Panc1 (cell line): ENCODE measurements around the gene MICAL2. TPM values are rescaled to one million over a fixed set of nuclear protein-coding genes. Genes with fewer than 3 reads are reported as not detected.

Experiments
- ATAC-seq: fragments of 200-7000 bp; cut with Tn5 transposase; 2 replicates; pipeline ENCODE4 v1.9.1; 2020; ENCODE audit warnings: mild to moderate bottlenecking, moderate library complexity
- BruUV-seq: library from RNA; stranded (reverse); fragments of 400-500 nt; replicated peaks from 2 replicates; lab custom pipeline; 2021; lab: Mats Ljungman, UMichigan
- CTCF ChIA-PET: fragments of 300-600 bp; sonication (Branson Sonifier 250); formaldehyde crosslinking; loops from one replicate; lab custom pipeline; 2022; ENCODE audit warnings: antibody characterized with exemption; lab: Charles Lee
- POLR2A ChIA-PET: fragments of 300-600 bp; sonication (Branson Sonifier 250); formaldehyde crosslinking; loops from one replicate; lab custom pipeline; 2022; ENCODE audit warnings: antibody characterized with exemption; lab: Charles Lee
- DNase-seq: peaks from one replicate; pipeline ENCODE4 v3.0.0-alpha.2; 2010; ENCODE audit warnings: low read depth, low spot score
- H3K27ac ChIP-seq: 2 replicates; pipeline ENCODE4 v1.5.1; 2011; ENCODE audit warnings: mild to moderate bottlenecking, low read length, inconsistent platforms
- H3K27me3 ChIP-seq: fragments of 200-500 bp; sonication (Bioruptor generic); 2 replicates; pipeline ENCODE4 v1.6.0; 2014; ENCODE audit warnings: low read length, inconsistent platforms; ENCODE audit not compliant: control insufficient read depth, insufficient read depth
- H3K36me3 ChIP-seq: fragments of 200-500 bp; sonication (Bioruptor generic); 2 replicates; pipeline ENCODE4 v1.5.1; 2014; ENCODE audit warnings: inconsistent platforms, mild to moderate bottlenecking, low read length, moderate library complexity; ENCODE audit not compliant: control insufficient read depth, insufficient read depth
- H3K4me1 ChIP-seq: 2 replicates; pipeline ENCODE4 v1.5.1; 2011; ENCODE audit warnings: inconsistent platforms, mild to moderate bottlenecking, low read length, moderate library complexity; ENCODE audit not compliant: control insufficient read depth, insufficient read depth
- H3K4me3 ChIP-seq, 2 experiments: 2 replicates each; pipeline ENCODE4 v1.5.1; 2011 to 2012; ENCODE audit warnings: low read depth in 2 of 2, low read length in 2 of 2, mild to moderate bottlenecking in 2 of 2, inconsistent platforms in 1 of 2, moderate library complexity in 1 of 2
- H3K9me3 ChIP-seq: fragments of 200-500 bp; sonication (Bioruptor generic); 2 replicates; pipeline ENCODE4 v1.5.1; 2014; ENCODE audit warnings: low read depth, mild to moderate bottlenecking, inconsistent platforms, low read length, moderate library complexity; ENCODE audit not compliant: control insufficient read depth, insufficient read depth
- POLR2AphosphoS5 ChIP-seq: IDR thresholded peaks from 2 replicates; pipeline ENCODE4 v1.6.1; 2012; ENCODE audit warnings: mild to moderate bottlenecking, low read depth, low read length, moderate library complexity
- SIN3A ChIP-seq: IDR thresholded peaks from 2 replicates; pipeline ENCODE4 v1.6.1; 2012; ENCODE audit warnings: low read depth, mild to moderate bottlenecking, low read length, moderate library complexity, borderline replicate concordance; ENCODE audit not compliant: insufficient read depth
- TCF7L2 ChIP-seq: IDR thresholded peaks from 2 replicates; pipeline ENCODE4 v1.6.1; 2011; ENCODE audit warnings: mild to moderate bottlenecking, low read depth, low read length, inconsistent platforms
- in situ Hi-C: cut with HindIII; loops from 2 replicates; pipeline ENCODE4 v1.10.0; 2016; ENCODE audit warnings: low sequenced_read_pairs, low pct_unique_long_range_greater_than_20kb
- intact Hi-C: fragments of 100-400 bp; cut with micrococcal nuclease; formaldehyde crosslinking; loops from one replicate; pipeline ENCODE4 v1.10.0; 2022; ENCODE audit not compliant: unreplicated experiment
- total RNA-seq: library from RNA; stranded (reverse); gene quantifications from one replicate; pipeline ENCODE4 v1.2.1, GENCODE V29; 2021; ENCODE audit not compliant: unreplicated experiment
- TF ChIP-seq, protein P1 (sequence below): fragments of 450-650 bp; IDR thresholded peaks from 2 replicates; pipeline ENCODE4 v1.5.1; 2017; ENCODE audit warnings: mild to moderate bottlenecking
- TF ChIP-seq, protein P2 (sequence below), 2 experiments: IDR thresholded peaks; 2 replicates each; pipeline ENCODE4 v1.6.1; 2011 to 2012; ENCODE audit warnings: low read depth in 2 of 2, control low read depth in 1 of 2, low read length in 1 of 2, mild to moderate bottlenecking in 1 of 2, moderate library complexity in 1 of 2; ENCODE audit not compliant: insufficient read depth in 1 of 2

Gene MICAL2
- total RNA-seq, 1 experiment from 2014 or later, result 199 TPM

DNA sequence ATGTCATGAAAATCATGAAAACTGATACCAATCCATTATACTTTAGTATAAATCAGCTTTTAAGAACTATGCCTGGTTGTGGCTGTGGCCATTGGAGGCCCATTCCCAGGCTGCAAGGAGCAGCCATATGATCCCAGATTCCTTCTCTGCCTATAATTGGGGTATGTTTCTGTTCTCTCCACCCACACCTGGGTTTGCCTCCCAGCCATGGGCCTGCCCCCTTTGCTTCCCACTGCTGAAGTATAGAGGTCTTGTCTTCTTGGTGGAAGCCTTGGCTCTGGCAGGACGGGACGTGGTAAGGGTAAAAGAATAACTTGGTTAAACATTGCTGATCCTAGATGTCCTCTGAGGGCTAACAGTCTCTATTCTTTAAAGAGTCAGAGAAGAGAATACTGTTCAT is 2.4 kb downstream of the MICAL2 start:
- Histone ChIP-seq H3K36me3 (0 out of 2 replicates have a peak, but pooled peaks cover 2% of the 10 kb centered on the region), H3K27ac (peak overlapping the region; percentile 55), H3K27me3 (no peaks in the 10 kb centered on the region), H3K4me3 (peak overlapping the region in 1 of 2 experiments; percentile 29; a peak in 3 of 4 replicates), H3K9me3 (no peaks in the 10 kb centered on the region), H3K4me1 (peaks cover 31% of the 10 kb centered on the region)
- TF ChIP-seq, protein P1, sequence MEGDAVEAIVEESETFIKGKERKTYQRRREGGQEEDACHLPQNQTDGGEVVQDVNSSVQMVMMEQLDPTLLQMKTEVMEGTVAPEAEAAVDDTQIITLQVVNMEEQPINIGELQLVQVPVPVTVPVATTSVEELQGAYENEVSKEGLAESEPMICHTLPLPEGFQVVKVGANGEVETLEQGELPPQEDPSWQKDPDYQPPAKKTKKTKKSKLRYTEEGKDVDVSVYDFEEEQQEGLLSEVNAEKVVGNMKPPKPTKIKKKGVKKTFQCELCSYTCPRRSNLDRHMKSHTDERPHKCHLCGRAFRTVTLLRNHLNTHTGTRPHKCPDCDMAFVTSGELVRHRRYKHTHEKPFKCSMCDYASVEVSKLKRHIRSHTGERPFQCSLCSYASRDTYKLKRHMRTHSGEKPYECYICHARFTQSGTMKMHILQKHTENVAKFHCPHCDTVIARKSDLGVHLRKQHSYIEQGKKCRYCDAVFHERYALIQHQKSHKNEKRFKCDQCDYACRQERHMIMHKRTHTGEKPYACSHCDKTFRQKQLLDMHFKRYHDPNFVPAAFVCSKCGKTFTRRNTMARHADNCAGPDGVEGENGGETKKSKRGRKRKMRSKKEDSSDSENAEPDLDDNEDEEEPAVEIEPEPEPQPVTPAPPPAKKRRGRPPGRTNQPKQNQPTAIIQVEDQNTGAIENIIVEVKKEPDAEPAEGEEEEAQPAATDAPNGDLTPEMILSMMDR, result no peak
- TF ChIP-seq TCF7L2 (no peak), SIN3A (no peak), POLR2AphosphoS5 (no peak)
- TF ChIP-seq, protein P2, sequence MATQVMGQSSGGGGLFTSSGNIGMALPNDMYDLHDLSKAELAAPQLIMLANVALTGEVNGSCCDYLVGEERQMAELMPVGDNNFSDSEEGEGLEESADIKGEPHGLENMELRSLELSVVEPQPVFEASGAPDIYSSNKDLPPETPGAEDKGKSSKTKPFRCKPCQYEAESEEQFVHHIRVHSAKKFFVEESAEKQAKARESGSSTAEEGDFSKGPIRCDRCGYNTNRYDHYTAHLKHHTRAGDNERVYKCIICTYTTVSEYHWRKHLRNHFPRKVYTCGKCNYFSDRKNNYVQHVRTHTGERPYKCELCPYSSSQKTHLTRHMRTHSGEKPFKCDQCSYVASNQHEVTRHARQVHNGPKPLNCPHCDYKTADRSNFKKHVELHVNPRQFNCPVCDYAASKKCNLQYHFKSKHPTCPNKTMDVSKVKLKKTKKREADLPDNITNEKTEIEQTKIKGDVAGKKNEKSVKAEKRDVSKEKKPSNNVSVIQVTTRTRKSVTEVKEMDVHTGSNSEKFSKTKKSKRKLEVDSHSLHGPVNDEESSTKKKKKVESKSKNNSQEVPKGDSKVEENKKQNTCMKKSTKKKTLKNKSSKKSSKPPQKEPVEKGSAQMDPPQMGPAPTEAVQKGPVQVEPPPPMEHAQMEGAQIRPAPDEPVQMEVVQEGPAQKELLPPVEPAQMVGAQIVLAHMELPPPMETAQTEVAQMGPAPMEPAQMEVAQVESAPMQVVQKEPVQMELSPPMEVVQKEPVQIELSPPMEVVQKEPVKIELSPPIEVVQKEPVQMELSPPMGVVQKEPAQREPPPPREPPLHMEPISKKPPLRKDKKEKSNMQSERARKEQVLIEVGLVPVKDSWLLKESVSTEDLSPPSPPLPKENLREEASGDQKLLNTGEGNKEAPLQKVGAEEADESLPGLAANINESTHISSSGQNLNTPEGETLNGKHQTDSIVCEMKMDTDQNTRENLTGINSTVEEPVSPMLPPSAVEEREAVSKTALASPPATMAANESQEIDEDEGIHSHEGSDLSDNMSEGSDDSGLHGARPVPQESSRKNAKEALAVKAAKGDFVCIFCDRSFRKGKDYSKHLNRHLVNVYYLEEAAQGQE (IDR thresholded peaks at IDR 0.05; ENCODE audit: insufficient read depth in 1 of 2, low read depth in 2 of 2, low read length in 1 of 2), result no peak
- ATAC-seq (no peak), DNase-seq (no peak)
- in situ Hi-C loops, result no loop called here
- ChIA-PET CTCF (no interaction called here), POLR2A (no interaction called here)
- BruUV-seq, result no TSS peak
- intact Hi-C loops, result loop anchor here (5.0 kb wide), 1 partner anchor 65 kb away; no protein-coding TSS in a partner anchor

DNA sequence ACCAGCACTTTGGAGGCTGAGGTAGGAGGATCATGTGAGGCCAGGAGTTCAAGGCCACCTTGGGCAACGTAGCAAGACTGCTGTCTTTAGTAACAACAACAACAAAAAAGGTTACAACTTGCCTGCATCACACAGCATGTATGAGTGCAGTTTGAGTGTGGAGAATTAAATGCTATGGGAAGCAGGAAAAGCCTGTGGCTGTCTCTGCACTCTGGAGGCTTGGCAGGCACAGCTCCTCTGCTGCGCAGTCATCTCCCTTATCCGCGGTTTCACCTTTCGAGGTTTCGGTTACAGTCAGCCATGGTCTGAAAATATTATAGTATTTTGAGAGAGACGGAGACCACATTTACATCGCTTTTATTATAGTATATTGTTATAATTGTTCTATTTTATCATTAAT is 2.9 kb downstream of the MICAL2 start:
- Histone ChIP-seq H3K27me3 (no peaks in the 10 kb centered on the region), H3K4me3 (peak overlapping the region in 1 of 2 experiments; percentile 29; a peak in 2 of 4 replicates), H3K4me1 (peaks cover 33% of the 10 kb centered on the region), H3K27ac (peak overlapping the region; percentile 55), H3K9me3 (no peaks in the 10 kb centered on the region), H3K36me3 (0 out of 2 replicates have a peak, but pooled peaks cover 2% of the 10 kb centered on the region)
- intact Hi-C loops, result loop anchor here (5.0 kb wide), 1 partner anchor 66 kb away; no protein-coding TSS in a partner anchor
- ChIA-PET CTCF (no interaction called here), POLR2A (no interaction called here)
- no peak for ATAC-seq
- BruUV-seq, result no TSS peak
- no peak for TF ChIP-seq POLR2AphosphoS5
- no peak for DNase-seq
- in situ Hi-C loops, result no loop called here
